HT-29 (cell line): ENCODE results near the gene UTS2B. TPM values are rescaled to one million over a fixed set of nuclear protein-coding genes. Genes with fewer than 3 reads are reported as not detected.

Experiments used
- DNase-seq: peaks from one replicate; pipeline ENCODE4 v3.0.0-alpha.2; 2015; ENCODE audit warnings: low spot score
- total RNA-seq: library from RNA; depleted of rRNA; stranded (reverse); fragments of >200 nt; shearing (Covaris generic); gene quantifications from 2 replicates; pipeline ENCODE4 v1.2.3, GENCODE V29; 2014

The UTS2B gene
- total RNA-seq, 1 experiment from 2014 or later, result 0.64 TPM

GRCh38 chr3:191353022-191353777 lies 22.9 kb upstream of the UTS2B start:
- no peak for DNase-seq

GRCh38 chr3:191352014-191352413 lies 21.7 kb upstream of the UTS2B start:
- DNase-seq, result no peak

- peak; percentile 48 for DNase-seq
Measured at GRCh38 chr3:191350396-191351090, 20.2 kb upstream of the UTS2B start.

- DNase-seq, result no peak
Measured at GRCh38 chr3:191348098-191348497, 17.8 kb upstream of the UTS2B start.

- DNase-seq, result no peak
Measured at GRCh38 chr3:191347228-191347627, 16.9 kb upstream of the UTS2B start.

- DNase-seq, result no peak
Measured at GRCh38 chr3:191345334-191345733, 15.0 kb upstream of the UTS2B start.

- no peak for DNase-seq
Measured at GRCh38 chr3:191343913-191344312, 13.6 kb upstream of the UTS2B start.

- DNase-seq, result no peak
Measured at GRCh38 chr3:191343115-191343514, 12.8 kb upstream of the UTS2B start.

- DNase-seq, result no peak
Measured at GRCh38 chr3:191342411-191342810, 12.1 kb upstream of the UTS2B start.

GRCh38 chr3:191342006-191342405 lies 11.7 kb upstream of the UTS2B start:
- DNase-seq, result no peak

GRCh38 chr3:191340966-191341365 lies 10.6 kb upstream of the UTS2B start:
- no peak for DNase-seq

- DNase-seq, result no peak
Measured at GRCh38 chr3:191340351-191340750, 10.0 kb upstream of the UTS2B start.

- DNase-seq, result no peak
Measured at GRCh38 chr3:191339316-191339917, 9.1 kb upstream of the UTS2B start.

- DNase-seq, result no peak
Measured at GRCh38 chr3:191338177-191338488, 7.8 kb upstream of the UTS2B start.

GRCh38 chr3:191336833-191337232 lies 6.5 kb upstream of the UTS2B start:
- no peak for DNase-seq

- no peak for DNase-seq
Measured at GRCh38 chr3:191334346-191334893, 4.1 kb upstream of the UTS2B start.

- no peak for DNase-seq
Measured at GRCh38 chr3:191333298-191333880, 3.1 kb upstream of the UTS2B start.

- DNase-seq, result peak; percentile 29
Measured at GRCh38 chr3:191331388-191331787, 1.1 kb upstream of the UTS2B start.

GRCh38 chr3:191330530-191331048 lies 263 bp upstream of the UTS2B start:
- DNase-seq, result peak; percentile 55

GRCh38 chr3:191328962-191329653 lies 1.2 kb downstream of the UTS2B start, which contains the start of gene CCDC50:
CCDC50 (plus strand) TSS chr3:191329394; CDS start chr3:191329675, 281 bp downstream.
- DNase-seq, result peak; percentile 78

GRCh38 chr3:191328383-191328961 lies 1.9 kb downstream of the UTS2B start:
- DNase-seq, result peak; percentile 17
